ENCODE measurements around the gene FST. TPM values are rescaled to one million over a fixed set of nuclear protein-coding genes. Genes with fewer than 3 reads are reported as not detected.

FST gene
- polyA plus RNA-seq, 1 of the 3 experiments (the other 2 are of a cell fraction) = 157 TPM

DNA sequence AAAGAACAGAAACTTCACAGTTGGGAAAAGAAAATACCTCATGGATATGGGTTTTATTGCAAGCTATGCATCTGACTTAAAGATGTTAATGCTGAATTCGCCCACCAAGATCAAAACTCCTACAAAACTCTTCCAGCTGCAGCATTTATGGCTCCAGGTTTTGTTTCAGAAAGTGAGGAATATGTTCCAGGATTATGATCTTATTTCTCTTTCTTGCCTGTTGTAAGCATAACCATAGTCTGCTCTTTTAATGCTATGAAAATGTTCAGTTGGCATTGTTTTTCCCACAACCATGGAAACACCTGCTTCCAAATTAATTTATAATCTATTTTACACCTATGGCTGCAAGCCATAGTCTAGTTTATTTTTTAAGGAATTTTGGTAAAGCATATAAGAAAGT is 34.9 kb upstream of the FST start:
- Histone ChIP-seq H2AFZ (ENCODE audit: low read depth) (no peak overlapping the region), H3K27ac (ENCODE audit: low read depth in 2 of 2, low read length in 1 of 2) (no peak overlapping the region), H3K9me3 (no peaks in the 10 kb centered on the region), H3K4me2 (no peak overlapping the region), H3K4me1 (ENCODE audit: control insufficient read depth in 1 of 2, insufficient read depth in 2 of 2, low read depth in 1 of 2, low read length in 1 of 2) (no peaks in the 10 kb centered on the region), H3K4me3 (ENCODE audit: low read depth in 2 of 2, low read length in 1 of 2) (no peak overlapping the region), H3K9me2 (no peaks in the 10 kb centered on the region), H3K36me3 (replicated peaks in 1 of 2; ENCODE audit: control insufficient read depth in 1 of 2, insufficient read depth in 2 of 2, low read length in 1 of 2) (no peaks in the 10 kb centered on the region), H3K79me2 (ENCODE audit: insufficient read depth) (no peaks in the 10 kb centered on the region), H3F3A (replicated peaks; ENCODE audit: insufficient read depth) (peaks cover 6% of the 10 kb centered on the region), H3K27me3 (ENCODE audit: insufficient read depth) (no peaks in the 10 kb centered on the region), H3K9ac (no peak overlapping the region), H4K20me1 (ENCODE audit: insufficient read depth) (no peaks in the 10 kb centered on the region)
- POLR2A ChIA-PET = no interaction called here
- CTCF ChIA-PET = no interaction called here
- DNase-seq = no peak
- TF ChIP-seq MAX (IDR thresholded peaks at IDR 0.05; ENCODE audit: low read depth) = no peak
- TF ChIP-seq RXRA (IDR thresholded peaks at IDR 0.05; ENCODE audit: borderline replicate concordance, low read depth) = no peak
- no peak for TF ChIP-seq FOXM1 (IDR thresholded peaks at IDR 0.05; ENCODE audit: low read depth)
- TF ChIP-seq TAF1 (IDR thresholded peaks at IDR 0.05; ENCODE audit: borderline replicate concordance, low read depth, low read length) = no peak
- TF ChIP-seq FOSL2 (IDR thresholded peaks at IDR 0.05; ENCODE audit: borderline replicate concordance, low read depth) = no peak
- TF ChIP-seq EP300 (IDR thresholded peaks at IDR 0.05; ENCODE audit: borderline replicate concordance in 1 of 2, low read depth in 1 of 2, low read length in 1 of 2) = no peak
- TF ChIP-seq, protein P1, sequence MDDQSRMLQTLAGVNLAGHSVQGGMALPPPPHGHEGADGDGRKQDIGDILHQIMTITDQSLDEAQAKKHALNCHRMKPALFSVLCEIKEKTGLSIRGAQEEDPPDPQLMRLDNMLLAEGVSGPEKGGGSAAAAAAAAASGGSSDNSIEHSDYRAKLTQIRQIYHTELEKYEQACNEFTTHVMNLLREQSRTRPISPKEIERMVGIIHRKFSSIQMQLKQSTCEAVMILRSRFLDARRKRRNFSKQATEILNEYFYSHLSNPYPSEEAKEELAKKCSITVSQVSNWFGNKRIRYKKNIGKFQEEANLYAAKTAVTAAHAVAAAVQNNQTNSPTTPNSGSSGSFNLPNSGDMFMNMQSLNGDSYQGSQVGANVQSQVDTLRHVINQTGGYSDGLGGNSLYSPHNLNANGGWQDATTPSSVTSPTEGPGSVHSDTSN (IDR thresholded peaks at IDR 0.05) = no peak
- TF ChIP-seq CTCF (IDR thresholded peaks at IDR 0.05) = no peak
- WGBS (ENCODE audit: low lambda C conversion rate) = 57% methylated on average over 1 of the region's 1 CpG

GRCh38 chr5:53446908-53447307 is 33.5 kb upstream of the FST start:
- Histone ChIP-seq H3K27ac (ENCODE audit: low read depth in 2 of 2, low read length in 1 of 2) (no peak overlapping the region; a peak in 1 of 4 replicates), H3K79me2 (ENCODE audit: insufficient read depth) (no peaks in the 10 kb centered on the region), H3K9me2 (no peaks in the 10 kb centered on the region), H3K4me1 (ENCODE audit: control insufficient read depth in 1 of 2, insufficient read depth in 2 of 2, low read depth in 1 of 2, low read length in 1 of 2) (no peaks in the 10 kb centered on the region), H3K27me3 (ENCODE audit: insufficient read depth) (no peaks in the 10 kb centered on the region), H3K36me3 (replicated peaks in 1 of 2; ENCODE audit: control insufficient read depth in 1 of 2, insufficient read depth in 2 of 2, low read length in 1 of 2) (no peaks in the 10 kb centered on the region), H2AFZ (ENCODE audit: low read depth) (no peak overlapping the region), H3K9ac (no peak overlapping the region), H3K4me3 (ENCODE audit: low read depth in 2 of 2, low read length in 1 of 2) (no peak overlapping the region), H3K4me2 (no peak overlapping the region), H3F3A (replicated peaks; ENCODE audit: insufficient read depth) (peaks cover 6% of the 10 kb centered on the region), H4K20me1 (ENCODE audit: insufficient read depth) (no peaks in the 10 kb centered on the region), H3K9me3 (no peaks in the 10 kb centered on the region)
- 15% methylated on average over 2 of the region's 2 CpGs for WGBS (ENCODE audit: low lambda C conversion rate)
- ChIA-PET POLR2A (no interaction called here), CTCF (interaction anchor here (0.7 kb wide), 1 partner anchor 31 kb away, joined by 3 read pairs; no protein-coding TSS in a partner anchor)
- DNase-seq = no peak
- TF ChIP-seq FOXM1 (IDR thresholded peaks at IDR 0.05; ENCODE audit: low read depth) = no peak
- no peak for TF ChIP-seq GABPA (IDR thresholded peaks at IDR 0.05; ENCODE audit: low read depth)
- TF ChIP-seq ELF1 (IDR thresholded peaks at IDR 0.05) = no peak
- TF ChIP-seq, protein P2, sequence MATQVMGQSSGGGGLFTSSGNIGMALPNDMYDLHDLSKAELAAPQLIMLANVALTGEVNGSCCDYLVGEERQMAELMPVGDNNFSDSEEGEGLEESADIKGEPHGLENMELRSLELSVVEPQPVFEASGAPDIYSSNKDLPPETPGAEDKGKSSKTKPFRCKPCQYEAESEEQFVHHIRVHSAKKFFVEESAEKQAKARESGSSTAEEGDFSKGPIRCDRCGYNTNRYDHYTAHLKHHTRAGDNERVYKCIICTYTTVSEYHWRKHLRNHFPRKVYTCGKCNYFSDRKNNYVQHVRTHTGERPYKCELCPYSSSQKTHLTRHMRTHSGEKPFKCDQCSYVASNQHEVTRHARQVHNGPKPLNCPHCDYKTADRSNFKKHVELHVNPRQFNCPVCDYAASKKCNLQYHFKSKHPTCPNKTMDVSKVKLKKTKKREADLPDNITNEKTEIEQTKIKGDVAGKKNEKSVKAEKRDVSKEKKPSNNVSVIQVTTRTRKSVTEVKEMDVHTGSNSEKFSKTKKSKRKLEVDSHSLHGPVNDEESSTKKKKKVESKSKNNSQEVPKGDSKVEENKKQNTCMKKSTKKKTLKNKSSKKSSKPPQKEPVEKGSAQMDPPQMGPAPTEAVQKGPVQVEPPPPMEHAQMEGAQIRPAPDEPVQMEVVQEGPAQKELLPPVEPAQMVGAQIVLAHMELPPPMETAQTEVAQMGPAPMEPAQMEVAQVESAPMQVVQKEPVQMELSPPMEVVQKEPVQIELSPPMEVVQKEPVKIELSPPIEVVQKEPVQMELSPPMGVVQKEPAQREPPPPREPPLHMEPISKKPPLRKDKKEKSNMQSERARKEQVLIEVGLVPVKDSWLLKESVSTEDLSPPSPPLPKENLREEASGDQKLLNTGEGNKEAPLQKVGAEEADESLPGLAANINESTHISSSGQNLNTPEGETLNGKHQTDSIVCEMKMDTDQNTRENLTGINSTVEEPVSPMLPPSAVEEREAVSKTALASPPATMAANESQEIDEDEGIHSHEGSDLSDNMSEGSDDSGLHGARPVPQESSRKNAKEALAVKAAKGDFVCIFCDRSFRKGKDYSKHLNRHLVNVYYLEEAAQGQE (IDR thresholded peaks at IDR 0.05; ENCODE audit: low read depth, low read length) = no peak
- TF ChIP-seq JUND (IDR thresholded peaks at IDR 0.05) = peak; percentile 69
- no peak for TF ChIP-seq FOXJ3 (CRISPR knock-in tag; IDR thresholded peaks at IDR 0.05)
- peak; percentile 68 for TF ChIP-seq TCF12 (IDR thresholded peaks at IDR 0.05)
- peak; percentile 81; the same call in 1 of the 2 replicates for TF ChIP-seq FOSL2 (IDR thresholded peaks at IDR 0.05; ENCODE audit: borderline replicate concordance, low read depth)
- TF ChIP-seq, protein P3, sequence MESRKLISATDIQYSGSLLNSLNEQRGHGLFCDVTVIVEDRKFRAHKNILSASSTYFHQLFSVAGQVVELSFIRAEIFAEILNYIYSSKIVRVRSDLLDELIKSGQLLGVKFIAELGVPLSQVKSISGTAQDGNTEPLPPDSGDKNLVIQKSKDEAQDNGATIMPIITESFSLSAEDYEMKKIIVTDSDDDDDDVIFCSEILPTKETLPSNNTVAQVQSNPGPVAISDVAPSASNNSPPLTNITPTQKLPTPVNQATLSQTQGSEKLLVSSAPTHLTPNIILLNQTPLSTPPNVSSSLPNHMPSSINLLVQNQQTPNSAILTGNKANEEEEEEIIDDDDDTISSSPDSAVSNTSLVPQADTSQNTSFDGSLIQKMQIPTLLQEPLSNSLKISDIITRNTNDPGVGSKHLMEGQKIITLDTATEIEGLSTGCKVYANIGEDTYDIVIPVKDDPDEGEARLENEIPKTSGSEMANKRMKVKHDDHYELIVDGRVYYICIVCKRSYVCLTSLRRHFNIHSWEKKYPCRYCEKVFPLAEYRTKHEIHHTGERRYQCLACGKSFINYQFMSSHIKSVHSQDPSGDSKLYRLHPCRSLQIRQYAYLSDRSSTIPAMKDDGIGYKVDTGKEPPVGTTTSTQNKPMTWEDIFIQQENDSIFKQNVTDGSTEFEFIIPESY (IDR thresholded peaks at IDR 0.05; ENCODE audit: borderline replicate concordance, low read depth) = no peak
- no peak for TF ChIP-seq RXRA (IDR thresholded peaks at IDR 0.05; ENCODE audit: borderline replicate concordance, low read depth)
- 0 out of 2 replicates have a peak, but pooled peaks have one; percentile 16 for TF ChIP-seq MAX (IDR thresholded peaks at IDR 0.05; ENCODE audit: low read depth)
- no peak for TF ChIP-seq EZH2phosphoT487 (IDR thresholded peaks at IDR 0.05; ENCODE audit: borderline replicate concordance, low read depth)
- TF ChIP-seq, protein P4, sequence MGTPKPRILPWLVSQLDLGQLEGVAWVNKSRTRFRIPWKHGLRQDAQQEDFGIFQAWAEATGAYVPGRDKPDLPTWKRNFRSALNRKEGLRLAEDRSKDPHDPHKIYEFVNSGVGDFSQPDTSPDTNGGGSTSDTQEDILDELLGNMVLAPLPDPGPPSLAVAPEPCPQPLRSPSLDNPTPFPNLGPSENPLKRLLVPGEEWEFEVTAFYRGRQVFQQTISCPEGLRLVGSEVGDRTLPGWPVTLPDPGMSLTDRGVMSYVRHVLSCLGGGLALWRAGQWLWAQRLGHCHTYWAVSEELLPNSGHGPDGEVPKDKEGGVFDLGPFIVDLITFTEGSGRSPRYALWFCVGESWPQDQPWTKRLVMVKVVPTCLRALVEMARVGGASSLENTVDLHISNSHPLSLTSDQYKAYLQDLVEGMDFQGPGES (IDR thresholded peaks at IDR 0.05; ENCODE audit: low read depth, low read length) = no peak
